Caco-2 (cell line): ENCODE data around the gene ABCB8. TPM values are rescaled to one million over a fixed set of nuclear protein-coding genes. Genes with fewer than 3 reads are reported as not detected.

Experiments used
- BruUV-seq: library from RNA; stranded (reverse); fragments of 400-500 nt; replicated peaks from 2 replicates; lab custom pipeline; 2021; lab: Mats Ljungman, UMichigan
- CTCF ChIA-PET: fragments of 300-600 bp; sonication (Branson Sonifier 250); formaldehyde crosslinking; loops from one replicate; lab custom pipeline; 2022; ENCODE audit warnings: antibody characterized with exemption; lab: Charles Lee
- POLR2A ChIA-PET: fragments of 300-600 bp; sonication (Branson Sonifier 250); formaldehyde crosslinking; loops from one replicate; lab custom pipeline; 2022; ENCODE audit warnings: antibody characterized with exemption; lab: Charles Lee
- DNase-seq, 2 experiments: peaks; one replicate each; pipeline versions ENCODE4 v3.0.0 to v3.0.0-alpha.2; 2020 to 2022
- H3K27me3 ChIP-seq: replicated peaks from 2 replicates; pipeline ENCODE4 v1.6.0; 2011; ENCODE audit warnings: low read length; ENCODE audit not compliant: control insufficient read depth, insufficient read depth
- H3K36me3 ChIP-seq: 2 replicates; pipeline ENCODE4 v1.5.1; 2011; ENCODE audit warnings: low read length; ENCODE audit not compliant: control insufficient read depth, insufficient read depth
- H3K4me1 ChIP-seq: fragments of 250-450 bp; sonication (Bioruptor Pico); 2 replicates; pipeline ENCODE4 v1.5.1; 2020; ENCODE audit warnings: mild to moderate bottlenecking
- H3K4me3 ChIP-seq: 2 replicates; pipeline ENCODE4 v1.5.1; 2011; ENCODE audit warnings: low read depth, mild to moderate bottlenecking, control low read depth, low read length
- H3K9me3 ChIP-seq: fragments of 250-450 bp; sonication (Bioruptor Pico); 2 replicates; pipeline ENCODE4 v1.5.1; 2020; ENCODE audit warnings: mild to moderate bottlenecking, moderate library complexity
- H3K27ac Mint-ChIP-seq: one replicate; pipeline ENCODE4 v1.8.0; 2022; ENCODE audit warnings: mixed read lengths; ENCODE audit not compliant: unreplicated experiment
- H3K27me3 Mint-ChIP-seq: one replicate; pipeline ENCODE4 v1.8.0; 2022; ENCODE audit warnings: mixed read lengths; ENCODE audit not compliant: insufficient read depth, unreplicated experiment
- H3K36me3 Mint-ChIP-seq: one replicate; pipeline ENCODE4 v1.8.0; 2022; ENCODE audit warnings: mild to moderate bottlenecking, mixed read lengths; ENCODE audit not compliant: insufficient read depth, unreplicated experiment
- H3K4me1 Mint-ChIP-seq: one replicate; pipeline ENCODE4 v1.8.0; 2022; ENCODE audit warnings: low read depth, mixed read lengths; ENCODE audit not compliant: unreplicated experiment
- H3K4me3 Mint-ChIP-seq: one replicate; pipeline ENCODE4 v1.8.0; 2022; ENCODE audit warnings: mild to moderate bottlenecking, moderate library complexity, mixed read lengths; ENCODE audit not compliant: unreplicated experiment
- H3K9me3 Mint-ChIP-seq: one replicate; pipeline ENCODE4 v1.8.0; 2022; ENCODE audit warnings: mixed read lengths; ENCODE audit not compliant: unreplicated experiment
- intact Hi-C: fragments of 100-400 bp; cut with micrococcal nuclease; formaldehyde crosslinking; loops from one replicate; pipeline ENCODE4 v1.10.0; 2022; ENCODE audit not compliant: unreplicated experiment
- total RNA-seq: library from RNA; stranded (reverse); gene quantifications from 2 replicates; pipeline ENCODE4 v1.2.3, GENCODE V29; 2022
- TF ChIP-seq, protein P1 (sequence below), 2 experiments: fragments of 200-600 bp in 1 of 2; IDR thresholded peaks; 1 replicate in 1 of 2; 2 replicates in 1 of 2; pipeline versions ENCODE4 v1.5.1 to v1.8.0; 2011 to 2022; ENCODE audit warnings: antibody characterized with exemption in 1 of 2, control low read depth in 1 of 2, inconsistent platforms in 1 of 2, low read depth in 1 of 2, low read length in 1 of 2, mild to moderate bottlenecking in 1 of 2, moderate library complexity in 1 of 2; ENCODE audit not compliant: insufficient read depth in 1 of 2, severe bottlenecking in 1 of 2, unreplicated experiment in 1 of 2

ABCB8 gene
- total RNA-seq, 1 experiment from 2014 or later, result 30.8 TPM

GRCh38 chr7:151006590-151007300, 21.5 kb upstream of the ABCB8 start:
- Histone ChIP-seq H3K36me3 (no peaks in the 10 kb centered on the region), H3K27me3 (no peaks in the 10 kb centered on the region), H3K4me1 (peaks cover 9% of the 10 kb centered on the region), H3K9me3 (no peaks in the 10 kb centered on the region), H3K4me3 (no peak overlapping the region)
- ChIA-PET POLR2A (no interaction called here), CTCF (interaction anchor here (0.9 to 1.4 kb wide), 2 partner anchors 11 to 21 kb away, joined by 3 to 4 read pairs; no protein-coding TSS in a partner anchor)
- peaks cover 3% of the 10 kb centered on the region for H3K27me3 Mint-ChIP-seq
- intact Hi-C loops, result no loop called here
- TF ChIP-seq, protein P1, sequence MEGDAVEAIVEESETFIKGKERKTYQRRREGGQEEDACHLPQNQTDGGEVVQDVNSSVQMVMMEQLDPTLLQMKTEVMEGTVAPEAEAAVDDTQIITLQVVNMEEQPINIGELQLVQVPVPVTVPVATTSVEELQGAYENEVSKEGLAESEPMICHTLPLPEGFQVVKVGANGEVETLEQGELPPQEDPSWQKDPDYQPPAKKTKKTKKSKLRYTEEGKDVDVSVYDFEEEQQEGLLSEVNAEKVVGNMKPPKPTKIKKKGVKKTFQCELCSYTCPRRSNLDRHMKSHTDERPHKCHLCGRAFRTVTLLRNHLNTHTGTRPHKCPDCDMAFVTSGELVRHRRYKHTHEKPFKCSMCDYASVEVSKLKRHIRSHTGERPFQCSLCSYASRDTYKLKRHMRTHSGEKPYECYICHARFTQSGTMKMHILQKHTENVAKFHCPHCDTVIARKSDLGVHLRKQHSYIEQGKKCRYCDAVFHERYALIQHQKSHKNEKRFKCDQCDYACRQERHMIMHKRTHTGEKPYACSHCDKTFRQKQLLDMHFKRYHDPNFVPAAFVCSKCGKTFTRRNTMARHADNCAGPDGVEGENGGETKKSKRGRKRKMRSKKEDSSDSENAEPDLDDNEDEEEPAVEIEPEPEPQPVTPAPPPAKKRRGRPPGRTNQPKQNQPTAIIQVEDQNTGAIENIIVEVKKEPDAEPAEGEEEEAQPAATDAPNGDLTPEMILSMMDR (IDR thresholded peaks at IDR 0.05; ENCODE audit: insufficient read depth in 1 of 2, low read depth in 1 of 2, low read length in 1 of 2, severe bottlenecking in 1 of 2, unreplicated experiment in 1 of 2), result no peak
- no peaks in the 10 kb centered on the region for H3K4me1 Mint-ChIP-seq
- no peaks in the 10 kb centered on the region for H3K9me3 Mint-ChIP-seq
- no peaks in the 10 kb centered on the region for H3K36me3 Mint-ChIP-seq
- no peak overlapping the region for H3K4me3 Mint-ChIP-seq
- DNase-seq, result no peak
- BruUV-seq, result no TSS peak
- H3K27ac Mint-ChIP-seq, result no peak overlapping the region

GRCh38 chr7:151007469-151007898, 20.8 kb upstream of the ABCB8 start:
- Mint-ChIP-seq H3K27ac (no peak overlapping the region), H3K36me3 (no peaks in the 10 kb centered on the region), H3K4me1 (peaks cover 6% of the 10 kb centered on the region), H3K9me3 (no peaks in the 10 kb centered on the region), H3K27me3 (peaks cover 3% of the 10 kb centered on the region), H3K4me3 (no peak overlapping the region)
- ChIA-PET POLR2A (no interaction called here), CTCF (interaction anchor here (0.9 to 1.4 kb wide), 3 partner anchors 11 to 45 kb away, joined by 3 to 4 read pairs (median 3); no protein-coding TSS in a partner anchor)
- intact Hi-C loops, result no loop called here
- BruUV-seq, result no TSS peak
- H3K4me3 ChIP-seq, result no peak overlapping the region
- no peaks in the 10 kb centered on the region for H3K27me3 ChIP-seq
- peaks cover 17% of the 10 kb centered on the region for H3K4me1 ChIP-seq
- TF ChIP-seq, protein P1 (IDR thresholded peaks at IDR 0.05; ENCODE audit: insufficient read depth in 1 of 2, low read depth in 1 of 2, low read length in 1 of 2, severe bottlenecking in 1 of 2, unreplicated experiment in 1 of 2), result no peak
- H3K36me3 ChIP-seq, result no peaks in the 10 kb centered on the region
- DNase-seq, result no peak
- no peaks in the 10 kb centered on the region for H3K9me3 ChIP-seq

DNA sequence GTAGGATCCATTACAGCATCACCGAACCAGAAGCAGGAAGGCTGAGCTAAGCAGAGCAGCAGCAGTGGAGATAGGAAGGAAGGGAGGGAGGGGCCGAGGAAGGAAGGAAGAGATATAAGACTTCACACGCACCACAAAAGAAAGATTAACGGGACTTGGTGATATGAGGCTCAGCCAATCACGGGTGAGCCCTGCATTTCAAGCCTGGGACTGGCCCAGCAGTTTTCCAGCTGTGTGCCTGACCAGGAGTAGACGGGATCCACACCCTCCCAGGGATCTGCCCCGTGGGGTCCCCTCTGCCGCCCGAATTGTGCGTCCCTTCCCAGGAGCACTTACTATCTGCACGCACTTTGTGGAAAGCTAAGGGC, 20.1 kb upstream of the ABCB8 start:
- no peak for DNase-seq
- intact Hi-C loops, result loop anchor here (2.0 kb wide), 1 partner anchor 45 kb away; no protein-coding TSS in a partner anchor
- H3K4me3 Mint-ChIP-seq, result no peak overlapping the region
- no peaks in the 10 kb centered on the region for H3K9me3 Mint-ChIP-seq
- TF ChIP-seq, protein P1 (IDR thresholded peaks at IDR 0.05; ENCODE audit: insufficient read depth in 1 of 2, low read depth in 1 of 2, low read length in 1 of 2, severe bottlenecking in 1 of 2, unreplicated experiment in 1 of 2), result no peak
- peaks cover 10% of the 10 kb centered on the region for H3K4me1 Mint-ChIP-seq
- no peaks in the 10 kb centered on the region for H3K36me3 ChIP-seq
- no peaks in the 10 kb centered on the region for H3K9me3 ChIP-seq
- peaks cover 3% of the 10 kb centered on the region for H3K27me3 Mint-ChIP-seq
- no peaks in the 10 kb centered on the region for H3K36me3 Mint-ChIP-seq
- POLR2A ChIA-PET, result no interaction called here
- H3K4me1 ChIP-seq, result peaks cover 23% of the 10 kb centered on the region
- no peaks in the 10 kb centered on the region for H3K27me3 ChIP-seq
- no TSS peak for BruUV-seq
- CTCF ChIA-PET, result interaction anchor here (0.9 to 1.4 kb wide), 2 partner anchors 10 to 46 kb away, joined by 3 to 4 read pairs; no protein-coding TSS in a partner anchor
- H3K4me3 ChIP-seq, result no peak overlapping the region
- no peak overlapping the region for H3K27ac Mint-ChIP-seq
